HL-60 (cell line): ENCODE data around the gene COPZ1.

ENCODE experiments used
- CTCF ChIP-seq: IDR thresholded peaks from one replicate; pipeline ENCODE4 v1.5.1; 2011; ENCODE audit warnings: low read length, control low read depth, inconsistent platforms; ENCODE audit not compliant: insufficient read depth
- GABPA ChIP-seq: IDR thresholded peaks from 2 replicates; pipeline ENCODE4 v1.6.1; 2012; ENCODE audit warnings: low read depth
- POLR2AphosphoS5 ChIP-seq: IDR thresholded peaks from 2 replicates; pipeline ENCODE4 v1.6.1; 2012; ENCODE audit warnings: low read depth
- REST ChIP-seq: IDR thresholded peaks from 2 replicates; pipeline ENCODE4 v1.6.1; 2012; ENCODE audit warnings: low read depth; ENCODE audit not compliant: insufficient replicate concordance
- SPI1 ChIP-seq: IDR thresholded peaks from 2 replicates; pipeline ENCODE4 v1.6.1; 2012; ENCODE audit warnings: low read depth, mild to moderate bottlenecking, borderline replicate concordance

GRCh38 chr12:54372113-54372806, 47.3 kb downstream of the COPZ1 start:
- no peak for TF ChIP-seq CTCF
- no peak for TF ChIP-seq REST
- TF ChIP-seq SPI1 = no peak
- TF ChIP-seq POLR2AphosphoS5 = no peak
- TF ChIP-seq GABPA = no peak
